SU-DHL-6 (cell line): Measurements from ENCODE around the gene SFRP5.

Source experiments
- EZH2phosphoT487 ChIP-seq: fragments of 200-600 bp; sonication (generic), shearing (Covaris generic); conservative IDR thresholded peaks from 2 replicates; pipeline ENCODE4 v1.6.1; 2018; ENCODE audit warnings: mild to moderate bottlenecking, antibody characterized with exemption, low read length, moderate library complexity, mixed read lengths
- TF ChIP-seq, protein P1 (sequence below): fragments of 200-600 bp; sonication (generic); IDR thresholded peaks from one replicate; pipeline ENCODE4 v1.5.1; 2017; ENCODE audit warnings: antibody characterized with exemption, mild to moderate bottlenecking, low read length, moderate library complexity; ENCODE audit not compliant: insufficient read depth, poor library complexity, severe bottlenecking

DNA sequence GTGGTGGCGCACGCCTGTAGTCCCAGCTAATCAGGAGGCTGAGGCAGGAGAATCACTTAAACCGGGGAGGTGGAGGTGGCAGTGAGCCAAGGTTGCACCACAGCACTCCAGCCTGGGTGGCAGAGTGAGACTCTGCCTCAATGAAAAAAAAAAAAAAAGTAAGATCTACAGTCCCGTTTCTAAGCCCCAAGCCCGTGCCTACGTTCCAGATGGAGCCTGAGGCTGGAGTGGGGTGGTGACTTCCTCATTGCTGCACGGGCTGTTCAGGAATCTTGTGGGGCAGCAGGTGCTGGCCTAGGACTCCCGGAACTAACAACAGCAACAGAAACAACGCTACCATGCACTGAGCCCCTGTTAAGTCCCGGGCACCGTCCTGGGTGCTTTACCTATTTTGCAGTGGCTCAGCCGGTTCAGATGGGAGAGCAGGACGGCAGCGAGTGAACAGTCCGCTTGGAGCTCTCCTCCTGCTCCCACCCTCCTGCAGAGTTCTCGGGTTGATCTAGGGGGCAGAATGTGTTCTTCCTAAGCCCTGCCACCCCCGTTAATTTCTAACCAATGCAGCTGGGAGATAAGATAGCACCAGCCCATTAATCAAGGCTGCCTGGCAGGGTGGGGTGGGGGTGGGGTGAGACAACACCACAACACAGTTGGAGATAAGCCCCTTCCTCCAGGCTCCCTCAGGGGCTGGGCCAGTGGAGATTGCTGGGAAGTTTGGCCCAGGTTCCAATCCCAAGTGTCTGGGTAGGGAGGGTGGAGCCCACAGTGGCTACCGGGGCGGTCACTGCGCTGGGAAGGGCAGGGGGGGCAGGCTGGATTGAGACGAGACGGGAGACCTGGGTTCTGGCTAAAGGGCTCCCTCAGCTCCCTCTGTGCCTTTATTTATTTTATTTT lies 17.0 kb upstream of the SFRP5 start:
- TF ChIP-seq, protein P1, sequence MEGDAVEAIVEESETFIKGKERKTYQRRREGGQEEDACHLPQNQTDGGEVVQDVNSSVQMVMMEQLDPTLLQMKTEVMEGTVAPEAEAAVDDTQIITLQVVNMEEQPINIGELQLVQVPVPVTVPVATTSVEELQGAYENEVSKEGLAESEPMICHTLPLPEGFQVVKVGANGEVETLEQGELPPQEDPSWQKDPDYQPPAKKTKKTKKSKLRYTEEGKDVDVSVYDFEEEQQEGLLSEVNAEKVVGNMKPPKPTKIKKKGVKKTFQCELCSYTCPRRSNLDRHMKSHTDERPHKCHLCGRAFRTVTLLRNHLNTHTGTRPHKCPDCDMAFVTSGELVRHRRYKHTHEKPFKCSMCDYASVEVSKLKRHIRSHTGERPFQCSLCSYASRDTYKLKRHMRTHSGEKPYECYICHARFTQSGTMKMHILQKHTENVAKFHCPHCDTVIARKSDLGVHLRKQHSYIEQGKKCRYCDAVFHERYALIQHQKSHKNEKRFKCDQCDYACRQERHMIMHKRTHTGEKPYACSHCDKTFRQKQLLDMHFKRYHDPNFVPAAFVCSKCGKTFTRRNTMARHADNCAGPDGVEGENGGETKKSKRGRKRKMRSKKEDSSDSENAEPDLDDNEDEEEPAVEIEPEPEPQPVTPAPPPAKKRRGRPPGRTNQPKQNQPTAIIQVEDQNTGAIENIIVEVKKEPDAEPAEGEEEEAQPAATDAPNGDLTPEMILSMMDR = no peak
- no peak for TF ChIP-seq EZH2phosphoT487
